Endothelial cell (in vitro differentiated cells): ENCODE results near the gene PNISR. TPM values are rescaled to one million over a fixed set of nuclear protein-coding genes. Genes with fewer than 3 reads are reported as not detected.
A peak's percentile ranks its signal among the peaks of the same experiment; 100 is the strongest.

Experiments
- DNase-seq: peaks from one replicate; pipeline ENCODE4 v3.0.0; 2021; ENCODE audit warnings: low spot score
- H3K27ac Mint-ChIP-seq: one replicate; pipeline ENCODE4 v1.8.0; 2021; ENCODE audit warnings: mixed read lengths, inconsistent platforms; ENCODE audit not compliant: unreplicated experiment
- H3K27me3 Mint-ChIP-seq: one replicate; pipeline ENCODE4 v1.8.0; 2021; ENCODE audit warnings: mild to moderate bottlenecking, moderate library complexity, mixed read lengths, inconsistent platforms; ENCODE audit not compliant: unreplicated experiment
- H3K36me3 Mint-ChIP-seq: one replicate; pipeline ENCODE4 v1.8.0; 2021; ENCODE audit warnings: mild to moderate bottlenecking, low read depth, mixed read lengths, inconsistent platforms; ENCODE audit not compliant: unreplicated experiment
- H3K4me1 Mint-ChIP-seq: one replicate; pipeline ENCODE4 v1.8.0; 2021; ENCODE audit warnings: mild to moderate bottlenecking, mixed read lengths, inconsistent platforms; ENCODE audit not compliant: unreplicated experiment
- H3K4me3 Mint-ChIP-seq: one replicate; pipeline ENCODE4 v1.8.0; 2021; ENCODE audit warnings: mild to moderate bottlenecking, mixed read lengths, inconsistent platforms; ENCODE audit not compliant: unreplicated experiment
- H3K9me3 Mint-ChIP-seq: one replicate; pipeline ENCODE4 v1.8.0; 2021; ENCODE audit warnings: mixed read lengths, inconsistent platforms; ENCODE audit not compliant: unreplicated experiment
- total RNA-seq: library from RNA; stranded (reverse); fragmentation: NEBNext Ultra II Directional; extraction: Animal tissue kit (Norgen Biotek cat#: 25700); gene quantifications from one replicate; pipeline ENCODE4 v1.2.1, GENCODE V29; 2021; ENCODE audit not compliant: unreplicated experiment
- TF ChIP-seq, protein P1 (sequence below): fragments of 200-600 bp; sonication (generic); IDR thresholded peaks from one replicate; pipeline ENCODE4 v1.5.0; 2021; ENCODE audit warnings: antibody characterized with exemption; ENCODE audit not compliant: unreplicated experiment

Gene PNISR
- total RNA-seq, 1 donor from 2014 or later = 86.4 TPM

- DNase-seq = no peak
- peaks cover 31% of the 10 kb centered on the region for H3K4me1 Mint-ChIP-seq
- no peak overlapping the region for H3K27ac Mint-ChIP-seq
These were observed 2.9 kb upstream of the PNISR start for GRCh38 chr6:99427988-99428387.

DNA sequence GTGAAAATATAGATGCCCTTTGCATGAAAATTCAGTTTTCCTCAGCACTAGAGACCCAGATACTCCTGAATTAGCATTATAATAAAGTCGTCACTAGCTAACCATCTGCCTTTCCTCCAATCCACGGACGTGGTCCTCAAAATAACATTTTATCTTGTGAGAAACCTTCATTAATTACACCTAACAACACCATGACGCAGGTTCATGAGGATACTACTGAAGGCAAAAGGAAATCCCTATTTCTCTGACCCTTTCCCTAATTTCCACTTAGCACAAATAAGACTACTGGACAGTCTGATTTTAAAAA, 1.3 kb upstream of the PNISR start:
- Mint-ChIP-seq H3K27me3 (peaks cover 5% of the 10 kb centered on the region), H3K9me3 (no peaks in the 10 kb centered on the region), H3K4me3 (peak overlapping the region; percentile 97), H3K4me1 (peaks cover 34% of the 10 kb centered on the region), H3K36me3 (peaks cover 6% of the 10 kb centered on the region), H3K27ac (peak overlapping the region; percentile 99)
- DNase-seq = no peak
- TF ChIP-seq, protein P1, sequence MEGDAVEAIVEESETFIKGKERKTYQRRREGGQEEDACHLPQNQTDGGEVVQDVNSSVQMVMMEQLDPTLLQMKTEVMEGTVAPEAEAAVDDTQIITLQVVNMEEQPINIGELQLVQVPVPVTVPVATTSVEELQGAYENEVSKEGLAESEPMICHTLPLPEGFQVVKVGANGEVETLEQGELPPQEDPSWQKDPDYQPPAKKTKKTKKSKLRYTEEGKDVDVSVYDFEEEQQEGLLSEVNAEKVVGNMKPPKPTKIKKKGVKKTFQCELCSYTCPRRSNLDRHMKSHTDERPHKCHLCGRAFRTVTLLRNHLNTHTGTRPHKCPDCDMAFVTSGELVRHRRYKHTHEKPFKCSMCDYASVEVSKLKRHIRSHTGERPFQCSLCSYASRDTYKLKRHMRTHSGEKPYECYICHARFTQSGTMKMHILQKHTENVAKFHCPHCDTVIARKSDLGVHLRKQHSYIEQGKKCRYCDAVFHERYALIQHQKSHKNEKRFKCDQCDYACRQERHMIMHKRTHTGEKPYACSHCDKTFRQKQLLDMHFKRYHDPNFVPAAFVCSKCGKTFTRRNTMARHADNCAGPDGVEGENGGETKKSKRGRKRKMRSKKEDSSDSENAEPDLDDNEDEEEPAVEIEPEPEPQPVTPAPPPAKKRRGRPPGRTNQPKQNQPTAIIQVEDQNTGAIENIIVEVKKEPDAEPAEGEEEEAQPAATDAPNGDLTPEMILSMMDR = no peak

More at GRCh38 chr6:99427988-99428387, 2.9 kb upstream of the PNISR start:
- Mint-ChIP-seq H3K27me3 (peaks cover 5% of the 10 kb centered on the region), H3K9me3 (no peaks in the 10 kb centered on the region), H3K4me3 (no peak overlapping the region), H3K36me3 (peaks cover 6% of the 10 kb centered on the region)
- TF ChIP-seq, protein P1 = no peak

DNA sequence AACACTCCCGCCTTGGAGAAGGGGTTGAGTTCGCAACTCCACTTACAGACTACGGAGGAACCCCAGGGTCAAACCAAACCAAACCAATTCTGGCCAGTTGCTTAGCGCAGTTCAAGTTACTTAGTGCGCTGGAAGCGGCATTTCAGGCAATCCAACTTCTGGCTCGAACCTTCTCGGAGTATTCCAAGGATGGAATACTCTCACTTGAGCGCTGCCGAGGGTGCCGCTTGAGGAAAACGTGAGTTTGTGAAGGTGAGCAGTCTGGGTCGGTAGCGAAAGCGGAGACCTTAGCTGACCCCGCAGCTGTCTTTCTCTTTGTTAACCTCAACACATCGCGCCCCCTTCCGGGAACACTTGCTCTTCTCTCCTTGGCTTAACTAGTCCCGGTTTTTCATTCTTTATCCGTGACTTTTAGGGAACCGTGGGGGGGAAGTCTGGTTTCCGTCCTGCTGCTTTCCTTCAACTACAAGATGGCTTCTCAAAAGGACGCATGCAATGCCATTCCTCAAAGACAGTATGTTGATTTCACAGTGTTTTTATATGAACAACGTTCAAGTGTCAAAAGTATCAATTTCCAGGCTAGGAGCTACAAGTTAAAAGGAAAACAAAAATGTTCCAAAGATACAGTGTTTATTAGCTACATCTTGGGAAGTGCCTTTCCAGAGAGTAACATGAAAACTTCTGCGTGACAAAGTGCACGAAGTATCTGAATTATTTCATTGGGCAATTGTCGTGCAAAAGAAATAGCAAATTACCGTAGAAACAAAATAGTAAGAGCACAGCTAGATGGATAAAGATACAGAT, 741 bp upstream of the PNISR start:
- TF ChIP-seq, protein P1 = no peak
- DNase-seq = peak; percentile 66
- Mint-ChIP-seq H3K9me3 (no peaks in the 10 kb centered on the region), H3K4me1 (peaks cover 39% of the 10 kb centered on the region), H3K4me3 (peak overlapping the region; percentile 97), H3K27ac (peak overlapping the region; percentile 99), H3K27me3 (peaks cover 8% of the 10 kb centered on the region), H3K36me3 (peaks cover 9% of the 10 kb centered on the region)

DNA sequence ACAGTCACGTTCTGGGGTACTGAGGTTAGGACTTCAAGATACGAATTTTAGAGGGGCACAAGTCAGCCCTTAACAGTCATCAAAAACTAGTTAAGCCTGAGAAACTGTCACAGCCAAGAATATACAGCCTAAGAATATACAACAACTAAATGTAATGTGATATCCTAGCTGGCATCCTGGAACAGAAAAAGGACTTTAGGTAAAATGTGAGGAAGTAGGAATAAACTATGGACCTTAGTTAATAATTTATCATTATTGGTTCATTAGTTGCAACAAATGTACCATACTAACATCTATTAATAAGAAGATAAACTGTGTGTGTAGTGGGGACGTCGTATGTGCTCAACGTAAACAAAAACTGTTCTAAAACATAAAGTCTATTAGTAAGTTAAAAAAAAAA, 1.1 kb downstream of the PNISR start:
- H3K27ac Mint-ChIP-seq = no peak overlapping the region
- H3K9me3 Mint-ChIP-seq = no peaks in the 10 kb centered on the region
- no peak for DNase-seq
- peak overlapping the region; percentile 97 for H3K4me3 Mint-ChIP-seq
- H3K36me3 Mint-ChIP-seq = peaks cover 9% of the 10 kb centered on the region
- TF ChIP-seq, protein P1 = no peak
- H3K4me1 Mint-ChIP-seq = peaks cover 39% of the 10 kb centered on the region
- peaks cover 8% of the 10 kb centered on the region for H3K27me3 Mint-ChIP-seq

- peak overlapping the region; percentile 64 for H3K27ac Mint-ChIP-seq
- no peak for DNase-seq
- no peaks in the 10 kb centered on the region for H3K9me3 Mint-ChIP-seq
- H3K36me3 Mint-ChIP-seq = peaks cover 9% of the 10 kb centered on the region
- TF ChIP-seq, protein P1 = no peak
- peaks cover 9% of the 10 kb centered on the region for H3K27me3 Mint-ChIP-seq
- no peak overlapping the region for H3K4me3 Mint-ChIP-seq
- peaks cover 42% of the 10 kb centered on the region for H3K4me1 Mint-ChIP-seq
These were observed 2.2 kb downstream of the PNISR start for GRCh38 chr6:99422912-99423311.
